Measurements from ENCODE around the gene CDH23. TPM values are rescaled to one million over a fixed set of nuclear protein-coding genes. Genes with fewer than 3 reads are reported as not detected.

CDH23 gene
- total and polyA plus RNA-seq, 2 experiments from 2014 or later, result 0.08 TPM; not detected in 1

GRCh38 chr10:71829171-71829570, 432.5 kb downstream of the CDH23 start:
- Histone ChIP-seq H3K9me3 (ENCODE audit: low read depth) (no peaks in the 10 kb centered on the region), H3K27ac (no peak overlapping the region), H4K20me1 (ENCODE audit: insufficient read depth) (0 out of 2 replicates have a peak, but pooled peaks cover 3% of the 10 kb centered on the region), H3K4me2 (ENCODE audit: unreplicated experiment) (no peak overlapping the region), H3K9me2 (ENCODE audit: insufficient read depth) (no peaks in the 10 kb centered on the region), H3K36me3 (ENCODE audit: low read depth) (peaks cover 60% of the 10 kb centered on the region), H3K79me2 (ENCODE audit: insufficient read depth) (peaks cover 62% of the 10 kb centered on the region), H2AFZ (no peak overlapping the region), H3K4me1 (ENCODE audit: insufficient read depth) (no peaks in the 10 kb centered on the region), H3F3A (ENCODE audit: insufficient read depth) (peaks cover 18% of the 10 kb centered on the region), H3K9ac (no peak overlapping the region), H3K27me3 (replicated peaks; ENCODE audit: insufficient read depth) (no peaks in the 10 kb centered on the region), H3K4me3 (no peak overlapping the region)
- in situ Hi-C loops (cut with MboI), result no loop called here
- TF ChIP-seq EZH2phosphoT487 (IDR thresholded peaks at IDR 0.05; ENCODE audit: insufficient read depth, low read depth), result no peak
- no peak for TF ChIP-seq EZH2 (IDR thresholded peaks at IDR 0.05; ENCODE audit: insufficient read depth, poor library complexity, severe bottlenecking)
- DNase-seq, result peak; percentile 19
- 69% methylated on average over 5 of the region's 5 CpGs for WGBS, 2 experiments (ENCODE audit: low coverage in 1 of 2, low lambda C conversion rate in 2 of 2, missing lambda C conversion rate in 2 of 2)

GRCh38 chr10:71829896-71830295, 433.2 kb downstream of the CDH23 start:
- Histone ChIP-seq H3K4me2 (ENCODE audit: unreplicated experiment) (no peak overlapping the region), H4K20me1 (ENCODE audit: insufficient read depth) (0 out of 2 replicates have a peak, but pooled peaks cover 3% of the 10 kb centered on the region), H3K9ac (no peak overlapping the region), H3K27me3 (replicated peaks; ENCODE audit: insufficient read depth) (no peaks in the 10 kb centered on the region), H3K79me2 (ENCODE audit: insufficient read depth) (peaks cover 69% of the 10 kb centered on the region), H3K4me1 (ENCODE audit: insufficient read depth) (0 out of 2 replicates have a peak, but pooled peaks cover 4% of the 10 kb centered on the region), H3K9me3 (ENCODE audit: low read depth) (no peaks in the 10 kb centered on the region), H3K36me3 (ENCODE audit: low read depth) (peaks cover 55% of the 10 kb centered on the region), H3F3A (ENCODE audit: insufficient read depth) (peaks cover 25% of the 10 kb centered on the region), H3K4me3 (no peak overlapping the region), H2AFZ (no peak overlapping the region), H3K9me2 (ENCODE audit: insufficient read depth) (no peaks in the 10 kb centered on the region), H3K27ac (no peak overlapping the region)
- WGBS, 2 experiments (ENCODE audit: low coverage in 1 of 2, low lambda C conversion rate in 2 of 2, missing lambda C conversion rate in 2 of 2), result 76 to 80% methylated on average over 5 of the region's 5 CpGs
- DNase-seq, result no peak
- in situ Hi-C loops (cut with MboI), result no loop called here
- TF ChIP-seq EZH2phosphoT487 (IDR thresholded peaks at IDR 0.05; ENCODE audit: insufficient read depth, low read depth), result no peak

GRCh38 chr10:71830726-71831125, 434.0 kb downstream of the CDH23 start:
- Histone ChIP-seq H3K27ac (no peak overlapping the region), H3F3A (ENCODE audit: insufficient read depth) (peaks cover 31% of the 10 kb centered on the region), H3K4me3 (no peak overlapping the region), H3K27me3 (replicated peaks; ENCODE audit: insufficient read depth) (no peaks in the 10 kb centered on the region), H3K36me3 (ENCODE audit: low read depth) (peaks cover 48% of the 10 kb centered on the region), H3K4me1 (ENCODE audit: insufficient read depth) (peaks cover 11% of the 10 kb centered on the region), H3K4me2 (ENCODE audit: unreplicated experiment) (no peak overlapping the region), H3K9me2 (ENCODE audit: insufficient read depth) (no peaks in the 10 kb centered on the region), H3K9ac (no peak overlapping the region), H3K9me3 (ENCODE audit: low read depth) (no peaks in the 10 kb centered on the region), H2AFZ (no peak overlapping the region), H3K79me2 (ENCODE audit: insufficient read depth) (peaks cover 77% of the 10 kb centered on the region), H4K20me1 (ENCODE audit: insufficient read depth) (peaks cover 9% of the 10 kb centered on the region; the same call in 1 of the 2 replicates)
- TF ChIP-seq EZH2phosphoT487 (IDR thresholded peaks at IDR 0.05; ENCODE audit: insufficient read depth, low read depth) (no peak), EZH2 (IDR thresholded peaks at IDR 0.05; ENCODE audit: insufficient read depth, poor library complexity, severe bottlenecking) (no peak)
- in situ Hi-C loops (cut with MboI), result no loop called here
- WGBS, 2 experiments (ENCODE audit: low coverage in 1 of 2, low lambda C conversion rate in 2 of 2, missing lambda C conversion rate in 2 of 2), result 82% methylated on average over 4 of the region's 4 CpGs
- no peak for DNase-seq

- peaks cover 85% of the 10 kb centered on the region for H3K79me2 ChIP-seq (ENCODE audit: insufficient read depth)
- peaks cover 39% of the 10 kb centered on the region for H3K36me3 ChIP-seq (ENCODE audit: low read depth)
- DNase-seq, result peak; percentile 58
Observed at GRCh38 chr10:71831646-71832552, 435.2 kb downstream of the CDH23 start.

More at GRCh38 chr10:71831646-71832552, 435.2 kb downstream of the CDH23 start:
- H4K20me1 ChIP-seq (ENCODE audit: insufficient read depth), result peaks cover 10% of the 10 kb centered on the region; the same call in 1 of the 2 replicates
- in situ Hi-C loops (cut with MboI), result no loop called here
- no peak overlapping the region for H2AFZ ChIP-seq
- H3K27me3 ChIP-seq (replicated peaks; ENCODE audit: insufficient read depth), result no peaks in the 10 kb centered on the region
- no peak overlapping the region for H3K9ac ChIP-seq
- H3K4me1 ChIP-seq (ENCODE audit: insufficient read depth), result peaks cover 21% of the 10 kb centered on the region
- H3F3A ChIP-seq (ENCODE audit: insufficient read depth), result peaks cover 39% of the 10 kb centered on the region
- no peak overlapping the region for H3K27ac ChIP-seq
- H3K9me3 ChIP-seq (ENCODE audit: low read depth), result no peaks in the 10 kb centered on the region
- TF ChIP-seq EZH2phosphoT487 (IDR thresholded peaks at IDR 0.05; ENCODE audit: insufficient read depth, low read depth) (no peak), EZH2 (IDR thresholded peaks at IDR 0.05; ENCODE audit: insufficient read depth, poor library complexity, severe bottlenecking) (no peak)
- H3K4me3 ChIP-seq, result no peak overlapping the region
- no peaks in the 10 kb centered on the region for H3K9me2 ChIP-seq (ENCODE audit: insufficient read depth)
- H3K4me2 ChIP-seq (ENCODE audit: unreplicated experiment), result no peak overlapping the region
- 87 to 90% methylated on average over 19 of the region's 19 CpGs for WGBS, 2 experiments (ENCODE audit: low coverage in 1 of 2, low lambda C conversion rate in 2 of 2, missing lambda C conversion rate in 2 of 2)

Data from GM23248 (cell line).